ENCODE data around the gene VAV2.

VAV2 gene

DNA sequence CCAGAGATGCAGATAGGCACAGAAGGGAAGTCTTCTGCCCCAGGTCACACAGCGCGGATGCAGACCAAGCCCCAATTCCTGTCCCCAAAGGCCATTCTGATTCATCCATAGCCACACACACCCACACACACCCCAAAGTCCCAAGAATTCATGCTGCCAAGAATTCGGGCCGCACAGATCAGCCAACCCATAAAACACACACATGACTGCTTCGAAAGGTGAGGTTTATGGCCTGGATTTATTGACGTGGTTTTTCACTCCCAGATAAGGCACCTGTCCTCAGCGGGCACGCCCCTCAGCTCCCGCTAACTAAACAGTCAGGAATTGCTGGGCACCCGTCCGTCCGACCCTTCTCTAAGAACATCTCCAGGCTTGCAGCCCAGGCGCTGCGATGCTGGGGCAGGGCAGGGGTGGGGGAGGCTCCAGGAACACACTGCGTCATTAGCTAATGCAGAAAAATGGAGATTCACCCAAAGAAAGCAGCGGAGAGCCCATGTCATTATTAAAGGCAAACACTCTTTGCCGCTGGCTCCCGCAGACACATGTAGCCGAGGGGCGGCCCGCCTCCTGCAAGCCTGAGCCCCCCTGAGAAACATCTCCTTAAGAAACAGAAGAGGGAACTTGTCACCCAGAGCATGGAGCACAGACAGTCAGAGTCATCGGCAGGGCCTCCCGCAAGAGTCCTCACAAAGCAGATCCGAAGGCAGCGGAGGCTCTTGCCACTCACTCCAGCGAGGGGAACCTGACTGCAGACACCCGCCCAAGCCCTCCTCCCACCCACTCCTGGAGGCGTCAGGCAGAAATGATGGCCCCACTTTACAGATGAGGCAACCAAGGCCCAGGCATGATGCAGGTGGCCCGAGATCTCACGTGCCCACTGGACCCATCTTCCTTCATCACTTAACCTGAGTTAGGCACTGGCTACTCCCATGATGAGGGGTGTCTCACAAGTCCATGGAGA, 19.9 kb downstream of the VAV2 start:
- TF ChIP-seq, protein P1, sequence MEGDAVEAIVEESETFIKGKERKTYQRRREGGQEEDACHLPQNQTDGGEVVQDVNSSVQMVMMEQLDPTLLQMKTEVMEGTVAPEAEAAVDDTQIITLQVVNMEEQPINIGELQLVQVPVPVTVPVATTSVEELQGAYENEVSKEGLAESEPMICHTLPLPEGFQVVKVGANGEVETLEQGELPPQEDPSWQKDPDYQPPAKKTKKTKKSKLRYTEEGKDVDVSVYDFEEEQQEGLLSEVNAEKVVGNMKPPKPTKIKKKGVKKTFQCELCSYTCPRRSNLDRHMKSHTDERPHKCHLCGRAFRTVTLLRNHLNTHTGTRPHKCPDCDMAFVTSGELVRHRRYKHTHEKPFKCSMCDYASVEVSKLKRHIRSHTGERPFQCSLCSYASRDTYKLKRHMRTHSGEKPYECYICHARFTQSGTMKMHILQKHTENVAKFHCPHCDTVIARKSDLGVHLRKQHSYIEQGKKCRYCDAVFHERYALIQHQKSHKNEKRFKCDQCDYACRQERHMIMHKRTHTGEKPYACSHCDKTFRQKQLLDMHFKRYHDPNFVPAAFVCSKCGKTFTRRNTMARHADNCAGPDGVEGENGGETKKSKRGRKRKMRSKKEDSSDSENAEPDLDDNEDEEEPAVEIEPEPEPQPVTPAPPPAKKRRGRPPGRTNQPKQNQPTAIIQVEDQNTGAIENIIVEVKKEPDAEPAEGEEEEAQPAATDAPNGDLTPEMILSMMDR (IDR thresholded peaks at IDR 0.05; ENCODE audit: poor library complexity, severe bottlenecking) = no peak
- H3K4me1 ChIP-seq (ENCODE audit: insufficient read depth, poor library complexity, severe bottlenecking) = peaks cover 19% of the 10 kb centered on the region

DNA sequence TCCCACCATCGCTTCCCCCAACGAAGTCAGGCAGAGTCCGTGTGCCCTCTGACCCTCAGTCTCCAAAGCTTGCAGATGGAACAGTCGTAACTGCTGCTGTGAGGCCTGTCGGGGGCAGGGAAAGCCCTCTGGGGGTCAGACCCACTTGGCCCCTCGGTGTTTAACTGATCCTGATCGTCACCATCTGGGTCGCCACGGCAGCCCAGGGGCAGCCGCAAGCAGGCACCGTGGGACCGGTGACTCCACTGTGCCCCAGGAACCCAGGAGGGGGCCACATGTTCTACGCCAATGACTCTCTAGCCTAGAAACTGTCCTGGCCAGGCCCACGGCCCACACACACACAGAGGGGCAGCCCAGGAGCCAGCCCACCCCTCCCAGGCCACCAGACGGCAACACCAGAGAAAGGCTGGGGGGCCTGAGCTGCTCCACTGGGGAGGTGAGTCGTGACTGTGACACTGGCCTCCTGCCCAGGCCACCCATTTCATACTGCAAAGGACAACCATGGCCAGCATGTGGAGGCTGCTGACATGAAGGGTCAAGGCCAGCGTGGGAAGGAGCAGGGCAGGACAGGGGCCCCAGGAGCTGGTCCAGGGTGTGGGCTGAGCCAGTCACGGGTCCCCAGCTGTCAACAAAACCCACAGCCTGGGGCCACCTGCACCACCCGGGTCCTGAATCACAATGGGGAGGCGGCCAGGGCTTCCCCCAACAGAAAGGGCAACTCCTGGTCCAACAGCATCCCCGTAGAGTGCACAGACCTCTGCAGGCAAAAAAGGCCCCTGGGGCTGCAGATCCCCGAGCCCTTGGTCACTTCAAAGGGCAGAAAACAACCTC, 20.8 kb downstream of the VAV2 start:
- H3K4me3 ChIP-seq (ENCODE audit: severe bottlenecking) = no peak overlapping the region
- H3K4me1 ChIP-seq (ENCODE audit: insufficient read depth, poor library complexity, severe bottlenecking) = peaks cover 21% of the 10 kb centered on the region
- TF ChIP-seq, protein P1 (IDR thresholded peaks at IDR 0.05; ENCODE audit: poor library complexity, severe bottlenecking) = no peak
- H3K27me3 ChIP-seq (ENCODE audit: insufficient read depth, poor library complexity, severe bottlenecking) = no peaks in the 10 kb centered on the region
- no peaks in the 10 kb centered on the region for H3K9me3 ChIP-seq (ENCODE audit: severe bottlenecking)
- peak overlapping the region; percentile 4 for H3K27ac ChIP-seq (ENCODE audit: poor library complexity, severe bottlenecking)
- DNase-seq (ENCODE audit: low spot score) (peak; percentile 51), ATAC-seq (ENCODE audit: low read depth) (no peak)
- no peaks in the 10 kb centered on the region for H3K36me3 ChIP-seq (ENCODE audit: low read depth)

More for the DNA sequence above, 19.9 kb downstream of the VAV2 start:
- peak; percentile 61 for ATAC-seq (ENCODE audit: low read depth)
- Histone ChIP-seq H3K9me3 (ENCODE audit: severe bottlenecking) (no peaks in the 10 kb centered on the region), H3K27me3 (ENCODE audit: insufficient read depth, poor library complexity, severe bottlenecking) (no peaks in the 10 kb centered on the region), H3K4me3 (ENCODE audit: severe bottlenecking) (no peak overlapping the region), H3K36me3 (ENCODE audit: low read depth) (no peaks in the 10 kb centered on the region), H3K27ac (ENCODE audit: poor library complexity, severe bottlenecking) (peak overlapping the region; percentile 4)
- DNase-seq (ENCODE audit: low spot score) = peak; percentile 59

DNA sequence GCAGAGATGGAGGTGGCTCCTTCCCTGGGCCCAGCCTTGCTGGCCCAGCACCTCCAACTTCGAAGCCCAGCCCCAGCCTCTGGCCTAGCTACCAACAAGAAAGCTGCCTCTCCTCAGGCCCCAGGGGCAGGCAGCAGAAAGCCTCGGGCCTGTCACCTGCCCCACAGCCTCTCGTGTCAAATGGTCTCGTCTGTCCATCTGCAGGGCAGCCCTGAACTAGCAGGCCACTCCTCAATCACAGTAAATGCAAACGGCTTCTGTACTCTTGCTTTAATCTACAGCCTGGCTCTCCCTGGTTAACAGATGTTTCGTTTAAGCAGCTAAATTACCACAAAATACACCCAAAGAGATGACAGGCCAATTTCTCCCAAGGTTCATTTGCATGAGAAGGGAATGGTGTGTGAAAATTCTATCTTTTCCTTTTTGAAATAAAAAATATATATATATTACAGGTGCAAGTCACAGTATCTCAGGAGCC, 21.5 kb downstream of the VAV2 start:
- H3K4me1 ChIP-seq (ENCODE audit: insufficient read depth, poor library complexity, severe bottlenecking) = peaks cover 21% of the 10 kb centered on the region
- DNase-seq (ENCODE audit: low spot score) = peak; percentile 58
- H3K27me3 ChIP-seq (ENCODE audit: insufficient read depth, poor library complexity, severe bottlenecking) = no peaks in the 10 kb centered on the region
- no peaks in the 10 kb centered on the region for H3K36me3 ChIP-seq (ENCODE audit: low read depth)
- TF ChIP-seq, protein P1 (IDR thresholded peaks at IDR 0.05; ENCODE audit: poor library complexity, severe bottlenecking) = no peak
- no peak for ATAC-seq (ENCODE audit: low read depth)
- no peaks in the 10 kb centered on the region for H3K9me3 ChIP-seq (ENCODE audit: severe bottlenecking)
- H3K27ac ChIP-seq (ENCODE audit: poor library complexity, severe bottlenecking) = no peak overlapping the region
- H3K4me3 ChIP-seq (ENCODE audit: severe bottlenecking) = no peak overlapping the region

DNA sequence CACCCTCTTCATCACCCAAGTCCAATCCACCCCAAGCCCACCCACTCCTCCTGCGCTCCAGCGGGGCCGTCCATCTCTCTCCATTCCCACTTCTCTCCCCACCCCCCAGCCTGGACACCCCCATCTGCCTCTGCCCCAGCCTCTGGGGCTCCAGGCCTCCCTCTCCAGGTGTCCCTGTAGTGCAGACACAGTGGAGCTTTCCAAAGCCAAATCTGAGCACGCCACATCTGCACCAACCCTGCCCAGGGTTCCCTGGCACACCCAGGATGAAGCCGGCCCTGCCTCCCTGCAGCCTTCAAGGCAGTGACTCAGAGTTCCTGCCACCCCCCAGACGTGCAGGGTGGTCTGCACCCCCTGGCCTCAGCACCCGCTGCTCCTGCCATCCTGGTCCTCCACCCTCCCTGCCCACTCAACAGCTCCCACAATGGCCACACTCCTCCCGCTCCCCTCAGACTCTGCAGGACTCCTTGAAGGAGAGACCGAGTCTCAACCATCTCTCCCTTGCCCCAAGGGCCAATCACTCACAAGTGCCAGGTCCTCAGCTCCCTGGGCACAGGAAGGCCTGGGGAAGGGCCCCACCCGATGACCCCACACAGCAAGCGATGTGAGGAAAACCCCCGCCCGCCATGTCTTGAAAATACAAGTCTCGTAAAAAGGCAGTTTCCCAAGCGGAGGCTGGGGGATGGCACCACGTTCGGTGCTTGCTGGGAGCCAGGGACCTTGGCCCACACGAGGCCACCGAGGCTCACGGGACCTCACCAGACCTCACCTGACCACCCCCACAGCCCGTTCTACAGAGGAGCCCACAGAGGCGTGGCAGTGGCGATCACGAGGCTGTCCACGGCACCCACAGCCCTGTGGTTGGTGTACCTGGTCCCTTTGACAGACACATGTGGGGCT, 22.2 kb downstream of the VAV2 start:
- no peaks in the 10 kb centered on the region for H3K9me3 ChIP-seq (ENCODE audit: severe bottlenecking)
- TF ChIP-seq, protein P1 (IDR thresholded peaks at IDR 0.05; ENCODE audit: poor library complexity, severe bottlenecking) = no peak
- H3K27ac ChIP-seq (ENCODE audit: poor library complexity, severe bottlenecking) = no peak overlapping the region
- peaks cover 21% of the 10 kb centered on the region for H3K4me1 ChIP-seq (ENCODE audit: insufficient read depth, poor library complexity, severe bottlenecking)
- no peak overlapping the region for H3K4me3 ChIP-seq (ENCODE audit: severe bottlenecking)
- peak; percentile 65 for DNase-seq (ENCODE audit: low spot score)
- H3K27me3 ChIP-seq (ENCODE audit: insufficient read depth, poor library complexity, severe bottlenecking) = no peaks in the 10 kb centered on the region
- no peaks in the 10 kb centered on the region; the same call in 1 of the 2 replicates for H3K36me3 ChIP-seq (ENCODE audit: low read depth)
- ATAC-seq (ENCODE audit: low read depth) = no peak
